ENCODE results near the gene NISCH. TPM values are rescaled to one million over a fixed set of nuclear protein-coding genes. Genes with fewer than 3 reads are reported as not detected.

The NISCH gene
- polyA plus RNA-seq, 2 of the 4 experiments (the other 2 are of a cell fraction), result 17.3 to 18.2 TPM

- Histone ChIP-seq H3K27ac (no peak overlapping the region), H3K4me2 (no peak overlapping the region), H3K4me3 (no peak overlapping the region), H3K4me1 (peaks cover 16% of the 10 kb centered on the region), H3K9me3 (no peaks in the 10 kb centered on the region)
- ChIA-PET POLR2A (no interaction called here), CTCF (interaction anchor here (0.7 to 1.5 kb wide), 2 partner anchors 10 to 57 kb away, joined by 3 read pairs; no protein-coding TSS in a partner anchor)
- no peak for TF ChIP-seq FOXS1 (CRISPR knock-in tag; IDR thresholded peaks at IDR 0.05)
- 99% methylated on average over 9 of the region's 12 CpGs for WGBS (ENCODE audit: missing lambda C conversion rate)
- DNase-seq (ENCODE audit: low read depth in 1 of 2, low spot score in 1 of 2), result no peak
- no peak for FAIRE-seq
- no peak for ATAC-seq
These were observed 74.3 kb downstream of the NISCH start for GRCh38 chr3:52529376-52530333.

- Histone ChIP-seq H3K27ac (no peak overlapping the region), H3K4me3 (no peak overlapping the region), H3K9me3 (no peaks in the 10 kb centered on the region), H3K4me1 (peaks cover 17% of the 10 kb centered on the region), H3K4me2 (no peak overlapping the region)
- WGBS (ENCODE audit: missing lambda C conversion rate), result 97% methylated on average over 4 of the region's 10 CpGs
- ChIA-PET POLR2A (no interaction called here), CTCF (interaction anchor here (0.9 kb wide), 1 partner anchor 59 kb away, joined by 3 read pairs; no protein-coding TSS in a partner anchor)
- FAIRE-seq, result no peak
- no peak for ATAC-seq
- no peak for TF ChIP-seq KDM1A (IDR thresholded peaks at IDR 0.05; ENCODE audit: low read depth)
- TF ChIP-seq RNF2 (IDR thresholded peaks at IDR 0.05; ENCODE audit: borderline replicate concordance, low read depth), result no peak
- DNase-seq (ENCODE audit: low read depth in 1 of 2, low spot score in 1 of 2), result no peak
These were observed 75.8 kb downstream of the NISCH start for GRCh38 chr3:52530918-52531826.

GRCh38 chr3:52531860-52532516, 76.6 kb downstream of the NISCH start:
- H3K4me2 ChIP-seq, result peak overlapping the region; percentile 91
- DNase-seq (ENCODE audit: low read depth in 1 of 2, low spot score in 1 of 2) (no peak), FAIRE-seq (no peak), ATAC-seq (no peak)
- WGBS (ENCODE audit: missing lambda C conversion rate), result 88% methylated on average over 6 of the region's 14 CpGs
- H3K4me1 ChIP-seq, result peaks cover 17% of the 10 kb centered on the region
- H3K27ac ChIP-seq, result peak overlapping the region in 1 of 2 experiments; percentile 94; a peak in 2 of 6 replicates
- ChIA-PET POLR2A (no interaction called here), CTCF (interaction anchor here (0.9 kb wide), 1 partner anchor 60 kb away, joined by 3 read pairs; no protein-coding TSS in a partner anchor)
- TF ChIP-seq RAD21 (conservative IDR thresholded peaks at IDR 0.05 in 1 of 2, IDR thresholded peaks at IDR 0.05 in 1 of 2), result no peak
- TF ChIP-seq CHD4 (IDR thresholded peaks at IDR 0.05; ENCODE audit: borderline replicate concordance), result no peak
- TF ChIP-seq ZSCAN20 (CRISPR knock-in tag; IDR thresholded peaks at IDR 0.05), result no peak
- TF ChIP-seq PBX3 (IDR thresholded peaks at IDR 0.05), result no peak
- TF ChIP-seq NFE2L2 (conservative IDR thresholded peaks at IDR 0.05; ENCODE audit: low read length), result no peak
- no peak for TF ChIP-seq CEBPB (IDR thresholded peaks at IDR 0.05)
- TF ChIP-seq TFCP2L1 (CRISPR knock-in tag; IDR thresholded peaks at IDR 0.05), result no peak
- no peak overlapping the region for H3K4me3 ChIP-seq
- no peaks in the 10 kb centered on the region for H3K9me3 ChIP-seq

GRCh38 chr3:52532517-52532837, 77.1 kb downstream of the NISCH start:
- no peak for TF ChIP-seq FOXS1 (CRISPR knock-in tag; IDR thresholded peaks at IDR 0.05)
- TF ChIP-seq USF2 (IDR thresholded peaks at IDR 0.05), result no peak
- no peak for TF ChIP-seq EHMT2 (IDR thresholded peaks at IDR 0.05; ENCODE audit: low read depth)
- TF ChIP-seq ZFP36 (IDR thresholded peaks at IDR 0.05; ENCODE audit: borderline replicate concordance, partially characterized antibody), result no peak
- TF ChIP-seq CEBPB (IDR thresholded peaks at IDR 0.05), result no peak
- no peak for TF ChIP-seq MAZ (IDR thresholded peaks at IDR 0.05; ENCODE audit: borderline replicate concordance, low read depth, low read length)
- TF ChIP-seq ELK1 (IDR thresholded peaks at IDR 0.05; ENCODE audit: low read depth, low read length), result no peak
- TF ChIP-seq POLR2AphosphoS2 (conservative IDR thresholded peaks at IDR 0.05; ENCODE audit: low read length), result no peak
- no peak for TF ChIP-seq ESRRA (IDR thresholded peaks at IDR 0.05; ENCODE audit: borderline replicate concordance, low read length)
- no peak for TF ChIP-seq JUN (IDR thresholded peaks at IDR 0.05)
- no peak for TF ChIP-seq TP53 (CRISPR knock-in tag; IDR thresholded peaks at IDR 0.05)
- no peak for TF ChIP-seq MAFK (IDR thresholded peaks at IDR 0.05; ENCODE audit: partially characterized antibody)
- TF ChIP-seq FOSL2 (IDR thresholded peaks at IDR 0.05), result no peak
- no peak for TF ChIP-seq FOSL2 (CRISPR knock-in tag; IDR thresholded peaks at IDR 0.05)
- TF ChIP-seq ATOH8 (CRISPR knock-in tag; IDR thresholded peaks at IDR 0.05; ENCODE audit: low read depth), result no peak
- peak overlapping the region; percentile 91 for H3K4me2 ChIP-seq
- no peaks in the 10 kb centered on the region for H3K9me3 ChIP-seq
- ATAC-seq (no peak), FAIRE-seq (no peak), DNase-seq (ENCODE audit: low read depth in 1 of 2, low spot score in 1 of 2) (no peak)
- ChIA-PET POLR2A (no interaction called here), CTCF (interaction anchor here (0.9 to 1.0 kb wide), 2 partner anchors 60 to 61 kb away, joined by 3 to 4 read pairs; no protein-coding TSS in a partner anchor)
- peaks cover 18% of the 10 kb centered on the region for H3K4me1 ChIP-seq
- H3K4me3 ChIP-seq, result peak overlapping the region; percentile 87
- WGBS (ENCODE audit: missing lambda C conversion rate), result 80% methylated on average over 1 of the region's 5 CpGs
- H3K27ac ChIP-seq, result peak overlapping the region; percentile 94
